Mesendoderm (in vitro differentiated cells): ENCODE measurements around the gene SGTA.

Source experiments
- DNase-seq: peaks from one replicate; pipeline ENCODE4 v3.0.0; 2013
- H2AK5ac ChIP-seq: 2 replicates; pipeline ENCODE4 v1.6.1; 2013; ENCODE audit warnings: low read length, inconsistent platforms
- H2BK120ac ChIP-seq: 2 replicates; pipeline ENCODE4 v1.6.1; 2013; ENCODE audit warnings: low read depth, mild to moderate bottlenecking, low read length, moderate library complexity, mixed read lengths
- H2BK15ac ChIP-seq: replicated peaks from 2 replicates; pipeline ENCODE4 v1.6.1; 2013; ENCODE audit warnings: low read depth, mild to moderate bottlenecking, moderate library complexity
- H2BK5ac ChIP-seq: 2 replicates; pipeline ENCODE4 v1.6.1; 2013; ENCODE audit warnings: low read length, inconsistent platforms
- H3K18ac ChIP-seq: 2 replicates; pipeline ENCODE4 v1.6.1; 2013; ENCODE audit warnings: mild to moderate bottlenecking, low read length, mixed read lengths
- H3K23ac ChIP-seq: one replicate; pipeline ENCODE4 v1.6.1; 2013; ENCODE audit warnings: low read length
- H3K27ac ChIP-seq: 2 replicates; pipeline ENCODE4 v1.5.1; 2013; ENCODE audit warnings: low read depth, mild to moderate bottlenecking, inconsistent platforms, low read length, moderate library complexity
- H3K27me3 ChIP-seq: 2 replicates; pipeline ENCODE4 v1.6.1; 2013; ENCODE audit warnings: low read length, control low read depth, mild to moderate bottlenecking, inconsistent platforms; ENCODE audit not compliant: insufficient read depth, poor library complexity
- H3K36me3 ChIP-seq: 2 replicates; pipeline ENCODE4 v1.6.1; 2013; ENCODE audit warnings: low read length, inconsistent platforms; ENCODE audit not compliant: control insufficient read depth, insufficient read depth
- H3K4ac ChIP-seq: one replicate; pipeline ENCODE4 v1.6.1; 2013; ENCODE audit warnings: low read depth, mild to moderate bottlenecking, low read length, moderate library complexity
- H3K4me1 ChIP-seq: 2 replicates; pipeline ENCODE4 v1.6.1; 2013; ENCODE audit warnings: low read depth, low read length, inconsistent platforms; ENCODE audit not compliant: control insufficient read depth
- H3K4me2 ChIP-seq: 2 replicates; pipeline ENCODE4 v1.6.1; 2013; ENCODE audit warnings: low read length
- H3K4me3 ChIP-seq: 2 replicates; pipeline ENCODE4 v1.5.1; 2013; ENCODE audit warnings: mild to moderate bottlenecking, low read length
- H3K56ac ChIP-seq: one replicate; pipeline ENCODE4 v1.6.1; 2013; ENCODE audit warnings: low read length
- H3K79me1 ChIP-seq: 2 replicates; pipeline ENCODE4 v1.6.1; 2013; ENCODE audit warnings: low read length, inconsistent platforms
- H3K79me2 ChIP-seq: 2 replicates; pipeline ENCODE4 v1.6.1; 2013; ENCODE audit warnings: mild to moderate bottlenecking, low read length; ENCODE audit not compliant: control insufficient read depth, insufficient read depth
- H3K9ac ChIP-seq: 2 replicates; pipeline ENCODE4 v1.6.1; 2013; ENCODE audit warnings: low read length, inconsistent platforms
- H4K5ac ChIP-seq: one replicate; pipeline ENCODE4 v1.6.1; 2013; ENCODE audit warnings: low read length
- H4K8ac ChIP-seq: one replicate; pipeline ENCODE4 v1.6.1; 2013; ENCODE audit warnings: low read depth, mild to moderate bottlenecking, control low read depth, low read length, moderate library complexity
- WGBS: extraction: QIAGEN DNeasy Blood & Tissue Kit; methylation state at CpG from one replicate; pipeline ENCODE4 v1.1.7; 2013; ENCODE audit warnings: low lambda C conversion rate, missing lambda C conversion rate; ENCODE audit not compliant: insufficient coverage; ENCODE audit errors: extremely low coverage; 5-methylcytosine and 5-hydroxymethylcytosine counted together

The SGTA gene

GRCh38 chr19:2743099-2743498 lies 40.0 kb downstream of the SGTA start:
- no peak overlapping the region for H3K4me2 ChIP-seq
- no peak overlapping the region for H3K56ac ChIP-seq
- H3K4me1 ChIP-seq, result no peaks in the 10 kb centered on the region
- no peak overlapping the region for H3K4me3 ChIP-seq
- H4K5ac ChIP-seq, result no peak overlapping the region
- WGBS, result no CpG with 5 or more reads among the region's 8 CpGs
- no peak overlapping the region for H3K27ac ChIP-seq
- no peak overlapping the region for H4K8ac ChIP-seq
- H3K9ac ChIP-seq, result no peak overlapping the region
- H2AK5ac ChIP-seq, result no peak overlapping the region
- H2BK15ac ChIP-seq, result no peak overlapping the region
- peaks cover 2% of the 10 kb centered on the region for H3K79me1 ChIP-seq
- no peak overlapping the region for H3K18ac ChIP-seq
- H2BK120ac ChIP-seq, result no peak overlapping the region
- no peak overlapping the region for H3K23ac ChIP-seq
- peaks cover 2% of the 10 kb centered on the region for H3K27me3 ChIP-seq
- DNase-seq, result no peak
- no peaks in the 10 kb centered on the region for H3K79me2 ChIP-seq
- H3K4ac ChIP-seq, result no peak overlapping the region
- no peak overlapping the region for H2BK5ac ChIP-seq
- no peaks in the 10 kb centered on the region for H3K36me3 ChIP-seq

- H3K4me2 ChIP-seq, result no peak overlapping the region
- no CpG with 5 or more reads among the region's 13 CpGs for WGBS
- H2AK5ac ChIP-seq, result no peak overlapping the region
- no peak overlapping the region for H2BK15ac ChIP-seq
- H3K56ac ChIP-seq, result no peak overlapping the region
- peaks cover 2% of the 10 kb centered on the region for H3K79me1 ChIP-seq
- H3K27me3 ChIP-seq, result peaks cover 2% of the 10 kb centered on the region
- H4K8ac ChIP-seq, result no peak overlapping the region
- no peak overlapping the region for H3K4ac ChIP-seq
- peaks cover 2% of the 10 kb centered on the region for H3K36me3 ChIP-seq
- no peaks in the 10 kb centered on the region for H3K79me2 ChIP-seq
- H3K27ac ChIP-seq, result no peak overlapping the region
- no peak overlapping the region for H2BK5ac ChIP-seq
- H3K9ac ChIP-seq, result no peak overlapping the region
- H4K5ac ChIP-seq, result no peak overlapping the region
- H3K4me1 ChIP-seq, result no peaks in the 10 kb centered on the region
- no peak overlapping the region for H3K4me3 ChIP-seq
- no peak overlapping the region for H3K18ac ChIP-seq
- no peak overlapping the region for H3K23ac ChIP-seq
- no peak for DNase-seq
- no peak overlapping the region for H2BK120ac ChIP-seq
These were observed 42.8 kb downstream of the SGTA start for GRCh38 chr19:2740314-2740656.

GRCh38 chr19:2739602-2740313 lies 43.3 kb downstream of the SGTA start, which contains the start of gene SLC39A3:
Gene SLC39A3 (minus strand): TSS chr19:2740017. CDS start chr19:2737257, 2,760 bp downstream.
- Histone ChIP-seq H3K4me1 (no peaks in the 10 kb centered on the region), H3K56ac (peak within 1 kb of the TSS; percentile 87), H3K4me3 (peak within 1 kb of the TSS; percentile 93), H2BK15ac (no peak within 1 kb of the TSS), H3K23ac (no peak within 1 kb of the TSS), H3K18ac (peak within 1 kb of the TSS; percentile 76), H2BK5ac (no peak within 1 kb of the TSS), H3K79me2 (no peaks in the 10 kb centered on the region), H3K27ac (no peak within 1 kb of the TSS), H4K5ac (no peak within 1 kb of the TSS), H3K27me3 (peaks cover 2% of the 10 kb centered on the region), H2BK120ac (no peak within 1 kb of the TSS), H3K4me2 (peak within 1 kb of the TSS; percentile 83), H4K8ac (no peak within 1 kb of the TSS), H3K9ac (peak within 1 kb of the TSS; percentile 75), H2AK5ac (no peak within 1 kb of the TSS), H3K36me3 (peaks cover 2% of the 10 kb centered on the region), H3K4ac (peak within 1 kb of the TSS; percentile 41), H3K79me1 (peaks cover 2% of the 10 kb centered on the region)
- DNase-seq, result peak; percentile 99
- no CpG with 5 or more reads among the region's 64 CpGs for WGBS

- Histone ChIP-seq H2BK5ac (no peak overlapping the region), H3K4me1 (no peaks in the 10 kb centered on the region), H2BK15ac (no peak overlapping the region), H3K79me2 (no peaks in the 10 kb centered on the region), H3K4me3 (no peak overlapping the region), H3K4ac (no peak overlapping the region), H3K18ac (no peak overlapping the region), H3K56ac (no peak overlapping the region), H3K23ac (no peak overlapping the region), H3K27ac (no peak overlapping the region), H4K8ac (no peak overlapping the region), H4K5ac (no peak overlapping the region), H2AK5ac (no peak overlapping the region), H3K9ac (no peak overlapping the region), H3K36me3 (peaks cover 2% of the 10 kb centered on the region), H3K4me2 (no peak overlapping the region), H3K27me3 (no peaks in the 10 kb centered on the region), H3K79me1 (peaks cover 2% of the 10 kb centered on the region), H2BK120ac (no peak overlapping the region)
- no peak for DNase-seq
- no CpG with 5 or more reads among the region's 15 CpGs for WGBS
These were observed 46.4 kb downstream of the SGTA start for GRCh38 chr19:2736550-2737190.

- no peak overlapping the region for H3K23ac ChIP-seq
- no peaks in the 10 kb centered on the region for H3K27me3 ChIP-seq
- H2AK5ac ChIP-seq, result no peak overlapping the region
- peaks cover 2% of the 10 kb centered on the region for H3K36me3 ChIP-seq
- peaks cover 2% of the 10 kb centered on the region for H3K79me1 ChIP-seq
- no peak overlapping the region for H3K18ac ChIP-seq
- no peak overlapping the region for H3K4me3 ChIP-seq
- no CpG with 5 or more reads among the region's 12 CpGs for whole genome bisulfite sequencing
- H3K27ac ChIP-seq, result no peak overlapping the region
- DNase-seq, result no peak
- H3K9ac ChIP-seq, result no peak overlapping the region
- H3K4ac ChIP-seq, result no peak overlapping the region
- H3K4me2 ChIP-seq, result no peak overlapping the region
- no peaks in the 10 kb centered on the region for H3K4me1 ChIP-seq
- no peak overlapping the region for H3K56ac ChIP-seq
- H3K79me2 ChIP-seq, result no peaks in the 10 kb centered on the region
- no peak overlapping the region for H2BK120ac ChIP-seq
- no peak overlapping the region for H4K8ac ChIP-seq
- H4K5ac ChIP-seq, result no peak overlapping the region
- no peak overlapping the region for H2BK5ac ChIP-seq
- H2BK15ac ChIP-seq, result no peak overlapping the region
These were observed 47.7 kb downstream of the SGTA start for GRCh38 chr19:2735374-2735773.
